ENCODE data around the gene TRMT61A. TPM values are rescaled to one million over a fixed set of nuclear protein-coding genes. Genes with fewer than 3 reads are reported as not detected.

Gene TRMT61A
- total RNA-seq, 1 experiment from 2014 or later, result 13.4 TPM

- DNase-seq, result peak; percentile 57
- Histone ChIP-seq H3K27me3 (ENCODE audit: control insufficient read depth, insufficient read depth, low read length) (no peaks in the 10 kb centered on the region), H3K4me3 (ENCODE audit: insufficient read depth, low read depth, low read length) (no peak overlapping the region), H3K36me3 (replicated peaks; ENCODE audit: control insufficient read depth, insufficient read depth, low read length) (peaks cover 5% of the 10 kb centered on the region)
These were observed 14.2 kb upstream of the TRMT61A start for GRCh38 chr14:103514596-103515421.

GRCh38 chr14:103516426-103517173 lies 12.4 kb upstream of the TRMT61A start:
- peak; percentile 66 for DNase-seq
- Histone ChIP-seq H3K4me3 (ENCODE audit: insufficient read depth, low read depth, low read length) (no peak overlapping the region), H3K36me3 (replicated peaks; ENCODE audit: control insufficient read depth, insufficient read depth, low read length) (peaks cover 10% of the 10 kb centered on the region), H3K27me3 (ENCODE audit: control insufficient read depth, insufficient read depth, low read length) (no peaks in the 10 kb centered on the region)

GRCh38 chr14:103517174-103517566 lies 11.8 kb upstream of the TRMT61A start:
- H3K36me3 ChIP-seq (replicated peaks; ENCODE audit: control insufficient read depth, insufficient read depth, low read length), result peaks cover 10% of the 10 kb centered on the region
- H3K27me3 ChIP-seq (ENCODE audit: control insufficient read depth, insufficient read depth, low read length), result no peaks in the 10 kb centered on the region
- DNase-seq, result peak; percentile 44
- no peak overlapping the region for H3K4me3 ChIP-seq (ENCODE audit: insufficient read depth, low read depth, low read length)

GRCh38 chr14:103517721-103518421 lies 11.1 kb upstream of the TRMT61A start:
- Histone ChIP-seq H3K4me3 (ENCODE audit: insufficient read depth, low read depth, low read length) (no peak overlapping the region), H3K27me3 (ENCODE audit: control insufficient read depth, insufficient read depth, low read length) (no peaks in the 10 kb centered on the region; the same call in 1 of the 2 replicates), H3K36me3 (replicated peaks; ENCODE audit: control insufficient read depth, insufficient read depth, low read length) (peaks cover 10% of the 10 kb centered on the region)
- peak; percentile 82 for DNase-seq

GRCh38 chr14:103518422-103519042 lies 10.5 kb upstream of the TRMT61A start:
- Histone ChIP-seq H3K27me3 (ENCODE audit: control insufficient read depth, insufficient read depth, low read length) (peaks cover 4% of the 10 kb centered on the region), H3K4me3 (ENCODE audit: insufficient read depth, low read depth, low read length) (no peak overlapping the region), H3K36me3 (replicated peaks; ENCODE audit: control insufficient read depth, insufficient read depth, low read length) (peaks cover 10% of the 10 kb centered on the region)
- DNase-seq, result peak; percentile 98

DNA sequence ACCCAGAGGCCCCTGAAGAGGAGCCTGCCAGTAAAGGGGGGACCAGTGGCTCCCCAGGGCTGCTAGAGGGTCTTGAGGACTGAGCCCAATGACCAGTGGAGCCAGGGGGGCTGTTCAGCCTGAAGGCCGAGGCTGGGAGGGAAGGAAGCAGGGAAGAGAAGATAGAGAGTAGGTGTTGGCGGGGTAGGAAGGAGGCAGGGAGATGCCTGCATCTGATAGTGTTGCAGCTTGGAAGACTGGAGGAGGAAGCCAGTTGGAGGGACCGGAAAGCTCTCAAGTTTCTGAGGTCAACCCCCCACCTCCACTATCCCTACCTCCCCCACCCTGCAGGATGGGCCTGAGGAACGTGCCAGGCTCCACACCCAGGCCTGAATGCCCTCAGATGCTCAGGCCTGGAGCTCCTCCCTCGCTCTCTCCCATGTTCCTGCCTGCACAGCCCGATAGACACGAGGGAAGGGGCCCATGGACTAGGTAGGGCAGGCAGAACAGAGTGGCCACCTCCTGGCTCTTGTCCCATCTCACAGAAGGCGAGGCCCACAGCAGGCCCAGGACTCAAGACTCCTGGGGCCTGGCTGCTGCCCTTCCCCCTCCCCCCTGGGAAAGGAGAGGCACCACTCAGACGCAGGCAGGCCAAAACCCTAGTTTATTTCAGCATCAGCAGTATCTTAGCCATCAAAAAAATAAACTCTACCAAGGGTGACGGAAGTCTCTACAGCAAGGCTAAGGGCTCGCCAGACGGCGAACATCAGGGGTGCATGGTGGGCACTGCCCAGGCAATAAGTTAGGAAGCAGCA lies 9.8 kb upstream of the TRMT61A start:
- no peak overlapping the region for H3K4me3 ChIP-seq (ENCODE audit: insufficient read depth, low read depth, low read length)
- H3K27me3 ChIP-seq (ENCODE audit: control insufficient read depth, insufficient read depth, low read length), result peaks cover 11% of the 10 kb centered on the region
- DNase-seq, result peak; percentile 66
- peaks cover 10% of the 10 kb centered on the region for H3K36me3 ChIP-seq (replicated peaks; ENCODE audit: control insufficient read depth, insufficient read depth, low read length)

GRCh38 chr14:103519837-103520212 lies 9.2 kb upstream of the TRMT61A start:
- Histone ChIP-seq H3K4me3 (ENCODE audit: insufficient read depth, low read depth, low read length) (no peak overlapping the region), H3K27me3 (ENCODE audit: control insufficient read depth, insufficient read depth, low read length) (peaks cover 15% of the 10 kb centered on the region), H3K36me3 (replicated peaks; ENCODE audit: control insufficient read depth, insufficient read depth, low read length) (peaks cover 10% of the 10 kb centered on the region)
- DNase-seq, result no peak

GRCh38 chr14:103520269-103520656 lies 8.7 kb upstream of the TRMT61A start:
- Histone ChIP-seq H3K36me3 (replicated peaks; ENCODE audit: control insufficient read depth, insufficient read depth, low read length) (peaks cover 10% of the 10 kb centered on the region), H3K4me3 (ENCODE audit: insufficient read depth, low read depth, low read length) (no peak overlapping the region), H3K27me3 (ENCODE audit: control insufficient read depth, insufficient read depth, low read length) (peaks cover 15% of the 10 kb centered on the region)
- DNase-seq, result no peak

- H3K36me3 ChIP-seq (replicated peaks; ENCODE audit: control insufficient read depth, insufficient read depth, low read length), result peaks cover 10% of the 10 kb centered on the region
- H3K4me3 ChIP-seq (ENCODE audit: insufficient read depth, low read depth, low read length), result peak overlapping the region; percentile 88
- peaks cover 15% of the 10 kb centered on the region for H3K27me3 ChIP-seq (ENCODE audit: control insufficient read depth, insufficient read depth, low read length)
- DNase-seq, result peak; percentile 97
These were observed 8.1 kb upstream of the TRMT61A start for GRCh38 chr14:103520657-103521437.

DNA sequence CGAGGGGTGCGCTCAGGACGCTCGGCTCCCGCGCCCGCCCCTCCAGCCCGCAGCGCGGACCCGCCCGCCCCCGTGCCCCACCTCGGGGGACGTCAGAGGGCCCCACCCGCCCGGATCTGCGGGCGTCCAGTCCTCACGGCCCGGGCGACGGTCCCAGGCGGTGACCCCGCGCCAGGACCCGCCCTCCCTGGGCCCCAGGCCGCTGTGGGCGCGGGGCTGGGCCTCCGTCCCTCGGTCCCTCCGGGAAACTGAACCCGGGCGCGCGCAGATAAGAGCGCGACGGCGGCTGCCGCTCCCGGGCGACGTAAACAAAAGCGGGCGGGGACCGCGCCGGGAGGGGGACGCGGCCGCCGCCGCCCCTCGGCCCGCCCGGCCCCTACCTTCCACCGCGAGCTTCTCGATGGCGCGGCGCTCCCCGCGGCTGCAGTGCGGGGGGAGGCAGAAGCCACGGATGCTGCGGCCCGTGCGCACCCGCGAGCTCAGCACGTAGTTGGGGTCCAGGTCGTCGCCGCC lies 7.5 kb upstream of the TRMT61A start:
- peak overlapping the region; percentile 88 for H3K4me3 ChIP-seq (ENCODE audit: insufficient read depth, low read depth, low read length)
- H3K27me3 ChIP-seq (ENCODE audit: control insufficient read depth, insufficient read depth, low read length), result peaks cover 15% of the 10 kb centered on the region
- H3K36me3 ChIP-seq (replicated peaks; ENCODE audit: control insufficient read depth, insufficient read depth, low read length), result peaks cover 10% of the 10 kb centered on the region
- no peak for DNase-seq

DNA sequence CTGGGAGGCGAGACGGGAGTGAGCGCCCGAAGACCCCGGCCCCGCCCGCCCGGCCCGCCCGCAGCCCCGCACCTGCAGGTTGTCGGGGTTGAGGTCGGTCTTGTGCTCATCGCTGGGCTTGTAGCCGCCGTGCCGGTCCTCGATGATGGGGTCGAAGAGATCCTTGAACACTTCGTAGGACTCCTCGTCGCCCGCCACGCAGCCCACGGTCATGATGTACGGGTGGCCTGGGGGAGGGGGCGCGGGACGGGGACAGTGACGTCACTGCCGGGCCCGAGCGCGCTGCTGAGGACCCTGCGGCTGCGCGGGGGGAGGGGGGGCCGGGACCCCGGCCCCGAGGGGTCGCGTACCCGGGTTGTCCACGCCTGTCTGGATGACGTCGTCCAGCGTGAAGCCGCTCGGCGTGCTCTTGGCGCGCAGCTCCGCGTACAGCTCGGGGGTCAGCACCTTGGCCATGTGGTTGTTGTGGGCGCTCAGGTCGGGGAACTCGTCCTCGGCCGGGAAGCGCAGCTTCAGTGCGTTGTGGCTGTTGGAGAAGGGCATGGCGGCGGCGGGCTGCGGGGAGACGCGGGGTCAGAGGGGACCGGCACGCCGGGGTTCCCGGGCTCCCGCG lies 6.9 kb upstream of the TRMT61A start:
- DNase-seq, result peak; percentile 91
- Histone ChIP-seq H3K36me3 (replicated peaks; ENCODE audit: control insufficient read depth, insufficient read depth, low read length) (peaks cover 10% of the 10 kb centered on the region), H3K27me3 (ENCODE audit: control insufficient read depth, insufficient read depth, low read length) (peaks cover 15% of the 10 kb centered on the region), H3K4me3 (ENCODE audit: insufficient read depth, low read depth, low read length) (peak overlapping the region; percentile 88)

GRCh38 chr14:103522649-103523574 lies 6.1 kb upstream of the TRMT61A start, which contains the start of gene CKB:
Gene CKB, minus strand, starts transcription at chr14:103522830. Its CDS starts 337 bp downstream, at chr14:103522493.
- Histone ChIP-seq H3K36me3 (replicated peaks; ENCODE audit: control insufficient read depth, insufficient read depth, low read length) (peaks cover 10% of the 10 kb centered on the region), H3K27me3 (ENCODE audit: control insufficient read depth, insufficient read depth, low read length) (peaks cover 15% of the 10 kb centered on the region), H3K4me3 (ENCODE audit: insufficient read depth, low read depth, low read length) (peak within 1 kb of the TSS; percentile 88)
- peak; percentile 96 for DNase-seq
